NCI-H446 (cell line): ENCODE data around the gene NR1H2.
A peak's percentile ranks its signal among the peaks of the same experiment; 100 is the strongest.

Experiments
- DNase-seq, 2 experiments: peaks; one replicate each; lab custom pipeline; 2025; lab: John Stamatoyannopoulos, UW

The NR1H2 gene

DNA sequence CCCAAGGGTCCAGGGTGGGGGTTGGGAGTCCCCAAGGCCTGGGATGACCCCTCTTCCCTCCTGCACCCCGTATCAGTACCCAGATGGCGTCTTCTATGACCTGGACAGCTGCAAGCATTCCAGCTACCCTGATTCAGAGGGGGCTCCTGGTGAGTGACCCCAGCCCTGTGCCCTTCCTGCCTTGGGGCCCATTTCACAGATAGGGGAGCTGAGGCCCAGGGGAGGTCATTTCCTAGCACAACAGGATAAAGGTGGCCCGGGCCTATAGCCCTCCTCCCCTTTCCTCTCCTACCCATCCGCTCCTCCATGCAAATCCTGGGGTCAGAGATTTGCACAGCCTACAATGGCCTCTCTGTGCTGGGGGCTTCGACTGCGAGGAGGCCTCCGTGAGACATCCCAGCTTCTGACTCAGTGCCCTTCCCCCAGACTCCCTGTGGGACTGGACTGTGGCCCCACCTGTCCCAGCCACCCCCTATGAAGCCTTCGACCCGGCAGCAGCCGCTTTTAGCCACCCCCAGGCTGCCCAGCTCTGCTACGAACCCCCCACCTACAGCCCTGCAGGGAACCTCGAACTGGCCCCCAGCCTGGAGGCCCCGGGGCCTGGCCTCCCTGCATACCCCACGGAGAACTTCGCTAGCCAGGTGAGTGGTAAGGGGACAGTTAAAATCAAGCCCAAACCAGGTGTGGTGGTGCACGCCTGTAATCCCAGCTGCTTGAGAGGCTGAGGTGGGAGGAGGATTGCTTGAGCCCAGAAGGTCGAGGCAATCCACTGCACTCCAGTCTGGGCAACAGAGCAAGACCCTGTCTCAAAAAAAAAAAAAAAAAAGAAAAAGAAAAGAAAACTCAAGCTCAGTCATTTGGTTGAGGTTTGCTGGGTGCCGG is 46.4 kb downstream of the NR1H2 start:
- DNase-seq = no peak

DNA sequence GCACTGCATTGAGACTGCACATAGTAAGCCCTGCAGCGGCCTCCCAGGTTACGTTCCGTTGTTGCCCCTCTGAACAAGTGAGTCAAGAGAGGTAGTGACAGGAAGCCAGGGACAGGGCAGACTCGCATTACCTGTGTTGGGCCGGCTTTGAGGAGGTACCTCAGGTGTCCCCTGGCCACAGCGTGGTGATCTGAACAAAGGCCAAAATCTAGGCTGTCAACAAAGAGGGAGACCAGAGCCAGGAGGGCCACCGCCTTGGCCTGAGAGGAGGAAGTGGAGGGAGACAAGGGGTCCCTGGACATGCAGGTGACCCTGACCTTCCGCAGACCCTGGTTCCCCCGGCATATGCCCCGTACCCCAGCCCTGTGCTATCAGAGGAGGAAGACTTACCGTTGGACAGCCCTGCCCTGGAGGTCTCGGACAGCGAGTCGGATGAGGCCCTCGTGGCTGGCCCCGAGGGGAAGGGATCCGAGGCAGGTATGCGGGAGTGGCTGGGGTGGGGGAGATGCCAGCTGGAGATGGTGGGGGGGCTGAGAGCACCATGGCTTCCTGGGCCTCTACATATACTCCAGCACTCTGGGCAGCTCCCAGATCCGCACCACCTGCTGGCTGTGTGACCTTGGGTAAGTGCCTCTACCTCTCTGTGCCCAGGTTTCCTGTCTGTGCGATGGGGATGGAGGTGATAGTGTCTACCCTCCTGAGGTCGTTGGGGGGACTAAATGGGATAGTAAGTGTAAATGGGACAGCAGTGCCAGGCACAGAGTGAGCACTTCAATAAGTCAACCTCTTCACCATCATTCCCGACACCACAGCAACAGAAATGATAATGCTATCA is 47.2 kb downstream of the NR1H2 start:
- DNase-seq = no peak

DNA sequence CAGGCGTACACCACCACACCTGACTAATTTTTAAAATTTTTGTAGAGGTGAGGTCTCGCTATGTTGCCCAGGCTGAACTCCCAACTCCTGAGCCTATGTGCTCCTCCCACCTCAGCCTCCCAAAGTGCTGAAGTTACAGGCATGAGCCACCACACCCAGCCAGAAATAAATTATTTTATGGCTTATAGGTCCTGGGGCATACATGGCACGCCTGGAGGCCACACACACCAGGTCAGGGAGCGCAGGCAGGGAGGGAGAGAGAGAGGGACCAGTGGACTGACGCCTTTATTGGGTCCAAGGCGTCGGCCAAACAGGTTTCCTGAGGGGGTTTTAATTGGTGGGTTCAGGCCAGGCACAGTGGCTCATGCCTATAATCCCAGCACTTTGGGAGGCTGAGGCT is 49.3 kb downstream of the NR1H2 start:
- no peak for DNase-seq

DNA sequence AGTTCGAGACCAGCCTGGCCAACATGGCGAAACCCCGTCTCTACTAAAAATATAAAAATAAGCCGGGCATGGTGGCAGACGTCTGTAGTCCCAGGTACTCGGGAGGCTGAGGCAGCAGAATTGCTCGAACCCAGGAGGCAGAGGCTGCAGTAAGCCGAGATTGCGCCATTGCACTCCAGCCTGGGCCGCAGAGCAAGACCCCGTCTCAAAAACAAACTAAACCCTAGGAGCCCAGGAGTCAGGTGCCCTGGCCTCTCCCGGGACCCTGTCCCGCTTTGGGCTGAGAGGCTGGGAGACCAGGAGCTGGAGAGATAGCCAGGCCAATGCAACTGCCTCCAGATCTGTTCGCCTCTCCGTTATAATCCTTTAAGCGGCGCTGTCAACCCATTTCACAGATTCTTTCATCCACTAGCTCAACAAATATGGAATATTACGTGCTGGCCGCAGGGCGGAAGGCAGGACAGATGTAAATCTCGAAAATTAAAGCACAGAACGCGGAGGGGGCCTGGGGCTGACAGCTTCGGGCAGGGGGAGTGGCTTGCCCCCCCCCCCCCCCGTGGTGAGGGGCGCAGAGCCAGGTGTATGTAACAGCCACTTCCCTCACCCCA is 51.2 kb downstream of the NR1H2 start:
- no peak for DNase-seq

DNA sequence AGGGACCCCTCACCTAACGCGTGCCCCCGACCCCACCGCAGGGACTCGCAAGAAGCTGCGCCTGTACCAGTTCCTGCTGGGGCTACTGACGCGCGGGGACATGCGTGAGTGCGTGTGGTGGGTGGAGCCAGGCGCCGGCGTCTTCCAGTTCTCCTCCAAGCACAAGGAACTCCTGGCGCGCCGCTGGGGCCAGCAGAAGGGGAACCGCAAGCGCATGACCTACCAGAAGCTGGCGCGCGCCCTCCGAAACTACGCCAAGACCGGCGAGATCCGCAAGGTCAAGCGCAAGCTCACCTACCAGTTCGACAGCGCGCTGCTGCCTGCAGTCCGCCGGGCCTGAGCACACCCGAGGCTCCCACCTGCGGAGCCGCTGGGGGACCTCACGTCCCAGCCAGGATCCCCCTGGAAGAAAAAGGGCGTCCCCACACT is 51.8 kb downstream of the NR1H2 start:
- no peak for DNase-seq

DNA sequence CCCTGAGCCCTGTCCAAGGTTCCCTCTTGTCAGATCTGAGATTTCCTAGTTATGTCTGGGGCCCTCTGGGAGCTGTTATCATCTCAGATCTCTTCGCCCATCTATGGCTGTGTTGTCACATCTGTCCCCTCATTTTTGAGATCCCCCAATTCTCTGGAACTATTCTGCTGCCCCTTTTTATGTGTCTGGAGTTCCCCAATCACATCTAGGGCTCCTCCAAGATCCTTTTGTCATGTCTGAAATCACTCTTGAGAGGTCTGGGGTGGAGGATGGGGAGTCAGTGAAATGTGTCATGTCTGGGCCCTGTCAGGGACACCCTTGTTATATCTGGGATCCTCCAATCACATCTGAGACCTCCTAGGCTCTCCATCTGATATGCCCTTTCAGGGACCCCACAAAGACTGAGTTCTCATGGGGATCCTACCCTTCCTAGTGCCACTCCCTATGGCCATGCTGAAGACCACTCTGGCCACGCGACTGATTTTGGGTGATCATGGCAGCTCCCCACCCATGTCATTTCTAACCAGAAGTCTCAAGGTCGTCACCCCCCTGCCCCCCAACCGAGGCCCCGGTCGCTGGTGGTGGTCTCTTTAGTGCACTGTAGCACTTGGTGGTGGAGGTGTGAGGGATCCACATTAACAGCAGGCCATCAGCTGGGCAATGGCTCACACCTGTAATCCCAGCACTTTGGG is 52.7 kb downstream of the NR1H2 start:
- no peak for DNase-seq

DNA sequence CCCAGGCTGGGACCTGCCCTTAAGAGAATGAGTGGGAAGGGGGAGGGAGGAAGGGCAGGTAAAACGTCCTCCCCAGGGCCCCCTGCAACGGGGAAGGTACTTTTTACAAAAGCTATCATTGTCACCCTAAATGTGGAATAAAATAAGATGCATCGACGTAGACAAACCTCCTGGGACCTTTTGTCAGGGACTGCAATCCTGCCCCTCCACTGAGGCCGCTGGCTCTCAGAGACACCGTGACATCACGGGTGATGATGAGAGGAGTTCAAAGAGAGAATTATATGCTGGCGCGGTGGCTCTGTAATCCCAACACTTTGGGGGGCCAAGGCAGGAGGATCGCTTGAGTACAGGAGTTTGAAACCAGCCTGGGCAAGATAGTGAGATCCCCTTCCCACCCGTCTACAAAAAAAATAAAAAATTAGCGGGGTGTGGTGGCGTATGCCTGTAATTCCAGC is 54.7 kb downstream of the NR1H2 start:
- no peak for DNase-seq

DNA sequence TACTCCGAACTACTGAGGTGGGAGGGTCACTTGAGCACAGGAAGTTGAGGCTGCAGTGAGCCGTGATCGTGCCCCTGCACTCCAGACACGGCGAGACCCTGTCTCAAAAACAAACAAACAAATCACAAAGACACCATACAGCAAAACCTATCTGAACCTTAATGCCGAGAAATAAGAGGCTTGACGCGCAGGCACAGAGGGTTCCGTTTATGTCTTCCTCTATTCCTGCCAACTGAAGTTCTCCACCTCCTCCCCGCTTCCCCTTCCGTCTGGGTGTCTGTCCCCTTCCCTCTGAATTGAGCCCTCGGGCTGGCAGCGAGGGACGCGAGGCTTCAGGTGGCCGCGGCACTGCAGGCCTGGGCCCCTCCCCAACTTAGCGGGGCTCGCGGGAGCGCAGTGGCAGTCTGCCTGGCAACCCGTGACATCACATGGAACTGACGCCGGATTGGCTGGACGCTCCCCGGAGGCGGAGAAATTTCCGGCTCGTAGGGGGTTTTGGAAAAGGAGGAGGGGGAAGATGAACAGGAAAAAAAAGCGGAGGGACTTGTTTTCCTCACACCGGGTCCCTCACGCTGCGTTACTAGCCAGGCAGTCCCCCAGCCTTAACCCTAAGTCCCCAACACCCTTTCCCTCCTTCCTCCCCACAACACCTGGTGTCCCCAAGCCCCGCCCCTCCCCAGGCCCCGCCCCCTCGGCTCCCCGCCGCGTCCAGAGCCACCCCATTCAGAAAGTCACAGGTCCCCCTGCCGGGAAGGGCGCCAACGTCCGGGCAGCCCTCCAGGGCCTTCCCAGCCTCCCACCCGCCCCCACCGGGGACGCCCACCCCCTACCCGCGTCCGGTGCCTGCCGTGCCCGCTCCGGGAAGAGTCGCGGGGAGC is 55.3 kb downstream of the NR1H2 start:
- DNase-seq = peak; percentile 48 to 88

DNA sequence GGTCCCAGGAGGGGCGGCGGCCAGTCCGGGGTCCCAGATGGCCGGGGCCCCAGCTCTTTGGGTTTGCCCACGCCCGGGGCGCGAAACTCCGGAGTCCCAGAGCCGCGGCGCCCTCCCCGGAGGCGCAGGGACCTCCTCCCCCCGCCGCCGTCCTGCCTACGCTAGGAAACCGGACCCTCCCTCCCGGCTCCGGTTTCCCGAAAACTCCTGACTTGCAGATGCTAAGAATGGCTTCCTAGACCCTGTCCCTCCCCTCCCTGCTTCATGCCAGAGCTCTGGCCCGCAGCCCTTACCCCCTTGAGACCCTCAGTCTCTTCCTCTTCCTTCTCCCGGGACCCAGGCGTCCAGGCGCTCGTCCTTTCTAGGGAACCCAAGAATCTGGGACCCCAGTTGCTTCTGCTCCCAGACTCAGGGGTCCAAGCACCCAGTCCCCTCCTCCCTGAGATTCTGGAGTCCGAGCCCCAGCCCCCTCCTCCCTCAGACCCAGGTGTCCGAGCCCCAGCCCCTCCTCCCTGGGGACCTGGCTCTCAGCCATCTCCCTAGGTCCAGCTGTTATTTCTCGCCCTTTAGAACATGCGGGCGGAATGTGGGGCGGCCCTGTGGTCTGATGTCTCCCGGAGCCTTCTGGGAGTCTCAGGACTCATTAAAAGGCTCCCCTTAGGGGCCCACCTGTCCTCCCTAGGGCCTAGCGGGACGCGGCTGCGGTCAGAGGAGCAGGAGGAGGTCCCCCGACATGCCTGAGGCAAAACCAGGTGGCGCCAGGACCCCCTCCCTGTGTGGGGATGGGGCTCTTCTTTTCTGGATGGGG is 56.2 kb downstream of the NR1H2 start, which contains the start of gene MYBPC2:
TSS of gene MYBPC2 (plus strand) at position 672 of the 808 bp plus-strand sequence. CDS start at position 734, 62 bp downstream.
- peak in 1 of 2 experiments; percentile 41 for DNase-seq
